GM23338 (cell line): ENCODE results near the gene LPAR1. TPM values are rescaled to one million over a fixed set of nuclear protein-coding genes. Genes with fewer than 3 reads are reported as not detected.

Experiments used
- ATAC-seq: fragments of 200-7000 bp; cut with Tn5 transposase; 3 replicates; pipeline ENCODE4 v1.9.1; 2020
- DNase-seq: peaks from one replicate; pipeline ENCODE4 v3.0.0-alpha.2; 2015; ENCODE audit warnings: low spot score
- H2AFZ ChIP-seq: fragments of 200-600 bp; sonication (generic); 2 replicates; pipeline ENCODE4 v1.8.0; 2016; ENCODE audit warnings: antibody characterized with exemption, mild to moderate bottlenecking, moderate library complexity
- H3F3A ChIP-seq: fragments of 200-600 bp; sonication (generic); replicated peaks from 2 replicates; pipeline ENCODE4 v1.8.0; 2017; ENCODE audit warnings: antibody characterized with exemption, mixed run types, low read depth
- H3K27ac ChIP-seq: fragments of 200-600 bp; sonication (generic); 2 replicates; pipeline ENCODE4 v1.6.1; 2016; ENCODE audit warnings: low read depth
- H3K27me3 ChIP-seq: fragments of 200-600 bp; sonication (generic); 2 replicates; pipeline ENCODE4 v1.8.0; 2016; ENCODE audit warnings: mild to moderate bottlenecking, mixed run types, moderate library complexity; ENCODE audit not compliant: insufficient read depth
- H3K36me3 ChIP-seq: fragments of 200-600 bp; sonication (generic); 2 replicates; pipeline ENCODE4 v1.8.0; 2016; ENCODE audit warnings: mild to moderate bottlenecking; ENCODE audit not compliant: insufficient read depth
- H3K4me1 ChIP-seq: fragments of 200-600 bp; sonication (generic); 2 replicates; pipeline ENCODE4 v1.8.0; 2016; ENCODE audit warnings: mild to moderate bottlenecking, moderate library complexity; ENCODE audit not compliant: insufficient read depth
- H3K4me2 ChIP-seq: fragments of 200-600 bp; sonication (generic); 2 replicates; pipeline ENCODE4 v1.7.1; 2017; ENCODE audit warnings: mixed run types
- H3K4me3 ChIP-seq: fragments of 200-600 bp; sonication (generic); 2 replicates; pipeline ENCODE4 v1.6.1; 2016; ENCODE audit warnings: mixed run types
- H3K79me2 ChIP-seq: fragments of 200-600 bp; sonication (generic); replicated peaks from 2 replicates; pipeline ENCODE4 v1.8.0; 2017; ENCODE audit warnings: mild to moderate bottlenecking; ENCODE audit not compliant: insufficient read depth
- H3K9me2 ChIP-seq: fragments of 200-600 bp; sonication (generic); 2 replicates; pipeline ENCODE4 v1.8.0; 2017; ENCODE audit not compliant: insufficient read depth
- H4K20me1 ChIP-seq: fragments of 200-600 bp; sonication (generic); replicated peaks from 2 replicates; pipeline ENCODE4 v1.8.0; 2017; ENCODE audit warnings: mild to moderate bottlenecking; ENCODE audit not compliant: insufficient read depth
- H3K27ac Mint-ChIP-seq: 2 replicates; pipeline ENCODE4 v1.8.0; 2020; ENCODE audit warnings: inconsistent platforms, mild to moderate bottlenecking, moderate library complexity, mixed read lengths
- H3K27me3 Mint-ChIP-seq: 3 replicates; pipeline ENCODE4 v1.8.0; 2022; ENCODE audit warnings: low read depth, mild to moderate bottlenecking, moderate library complexity, mixed read lengths, inconsistent platforms; ENCODE audit not compliant: insufficient read depth, poor library complexity
- H3K36me3 Mint-ChIP-seq: 3 replicates; pipeline ENCODE4 v1.8.0; 2021; ENCODE audit warnings: low read depth, mild to moderate bottlenecking, inconsistent platforms, moderate library complexity, mixed read lengths
- H3K4me1 Mint-ChIP-seq: 3 replicates; pipeline ENCODE4 v1.8.0; 2020; ENCODE audit warnings: mild to moderate bottlenecking, inconsistent platforms, mixed read lengths
- H3K4me3 Mint-ChIP-seq: 3 replicates; pipeline ENCODE4 v1.8.0; 2021; ENCODE audit warnings: moderate library complexity, mild to moderate bottlenecking, inconsistent platforms, mixed read lengths
- H3K9me3 Mint-ChIP-seq: 3 replicates; pipeline ENCODE4 v1.8.0; 2020; ENCODE audit warnings: moderate library complexity, mild to moderate bottlenecking, inconsistent platforms, mixed read lengths
- CREB1 ChIP-seq: fragments of 250-450 bp; sonication (Bioruptor Pico); IDR thresholded peaks from 2 replicates; pipeline ENCODE4 v1.5.0; 2020; ENCODE audit warnings: low read depth, mild to moderate bottlenecking, moderate library complexity
- EZH2 ChIP-seq: fragments of 200-600 bp; sonication (generic); IDR thresholded peaks from one replicate; pipeline ENCODE4 v1.8.0; 2017; ENCODE audit warnings: antibody characterized with exemption, mild to moderate bottlenecking, low read depth; ENCODE audit not compliant: unreplicated experiment
- JUNB ChIP-seq: IDR thresholded peaks from one replicate; pipeline ENCODE4 v1.6.1; 2016; ENCODE audit warnings: antibody characterized with exemption; ENCODE audit not compliant: unreplicated experiment
- POLR2AphosphoS5 ChIP-seq: IDR thresholded peaks from 2 replicates; pipeline ENCODE4 v1.6.1; 2016; ENCODE audit warnings: antibody characterized with exemption, low read depth
- STAT1 ChIP-seq: IDR thresholded peaks from one replicate; pipeline ENCODE4 v1.6.1; 2016; ENCODE audit warnings: antibody characterized with exemption; ENCODE audit not compliant: unreplicated experiment
- ZNF114 ChIP-seq: fragments of 250-450 bp; sonication (Bioruptor Pico); IDR thresholded peaks from 2 replicates; pipeline ENCODE4 v1.5.0; 2020; ENCODE audit warnings: mild to moderate bottlenecking, moderate library complexity
- ZNF331 ChIP-seq: fragments of 250-450 bp; sonication (Bioruptor Pico); IDR thresholded peaks from 2 replicates; pipeline ENCODE4 v1.5.0; 2020; ENCODE audit warnings: low read depth, mild to moderate bottlenecking, moderate library complexity
- polyA plus RNA-seq: library from polyadenylated mRNA; unstranded; fragments of >200 nt; fragmentation: Nextera tagmentation; extraction: Ambion mirVana; gene quantifications from 2 replicates; pipeline ENCODE4 v1.2.1, GENCODE V29; 2016
- total RNA-seq: library from RNA; depleted of rRNA; stranded (reverse); fragments of >200 nt; shearing (Covaris generic); gene quantifications from 2 replicates; pipeline ENCODE4 v1.2.3, GENCODE V29; 2014
- TF ChIP-seq, protein P1 (sequence below): IDR thresholded peaks from one replicate; pipeline ENCODE4 v1.6.1; 2018; ENCODE audit warnings: antibody characterized with exemption; ENCODE audit not compliant: unreplicated experiment
- TF ChIP-seq, protein P2 (sequence below): IDR thresholded peaks from 2 replicates; pipeline ENCODE4 v1.6.1; 2016; ENCODE audit warnings: antibody characterized with exemption
- TF ChIP-seq, protein P3 (sequence below), 2 experiments: fragments of 200-600 bp in 1 of 2; sonication (generic) in 1 of 2; conservative IDR thresholded peaks; 2 replicates each; pipeline versions ENCODE4 v1.5.1 to v1.6.1; 2016 to 2017; ENCODE audit warnings: antibody characterized with exemption in 2 of 2, low read depth in 2 of 2, mild to moderate bottlenecking in 2 of 2, moderate library complexity in 1 of 2

Gene LPAR1
- total and polyA plus RNA-seq, 2 experiments from 2014 or later = 1.0 to 3.8 TPM

DNA sequence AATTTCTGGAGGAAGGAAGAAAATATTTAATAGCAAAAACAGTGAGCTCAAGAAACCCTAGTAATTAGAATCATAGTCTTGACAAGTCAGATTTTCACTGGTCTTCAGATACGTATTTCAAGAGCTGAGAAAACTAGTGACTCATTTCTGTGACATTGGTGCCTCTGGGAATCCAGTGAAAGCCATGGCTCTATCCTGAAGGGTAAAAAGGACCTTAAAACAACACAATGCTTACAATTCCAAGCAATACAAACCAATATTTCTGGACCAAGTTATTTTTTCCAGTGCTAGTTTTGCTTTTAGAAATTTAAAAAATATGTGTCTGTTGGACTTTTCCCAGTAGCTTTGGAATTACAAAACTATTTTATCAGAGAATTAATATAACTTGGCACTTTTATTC, 140.3 kb downstream of the LPAR1 start (continued):
- TF ChIP-seq, protein P1, sequence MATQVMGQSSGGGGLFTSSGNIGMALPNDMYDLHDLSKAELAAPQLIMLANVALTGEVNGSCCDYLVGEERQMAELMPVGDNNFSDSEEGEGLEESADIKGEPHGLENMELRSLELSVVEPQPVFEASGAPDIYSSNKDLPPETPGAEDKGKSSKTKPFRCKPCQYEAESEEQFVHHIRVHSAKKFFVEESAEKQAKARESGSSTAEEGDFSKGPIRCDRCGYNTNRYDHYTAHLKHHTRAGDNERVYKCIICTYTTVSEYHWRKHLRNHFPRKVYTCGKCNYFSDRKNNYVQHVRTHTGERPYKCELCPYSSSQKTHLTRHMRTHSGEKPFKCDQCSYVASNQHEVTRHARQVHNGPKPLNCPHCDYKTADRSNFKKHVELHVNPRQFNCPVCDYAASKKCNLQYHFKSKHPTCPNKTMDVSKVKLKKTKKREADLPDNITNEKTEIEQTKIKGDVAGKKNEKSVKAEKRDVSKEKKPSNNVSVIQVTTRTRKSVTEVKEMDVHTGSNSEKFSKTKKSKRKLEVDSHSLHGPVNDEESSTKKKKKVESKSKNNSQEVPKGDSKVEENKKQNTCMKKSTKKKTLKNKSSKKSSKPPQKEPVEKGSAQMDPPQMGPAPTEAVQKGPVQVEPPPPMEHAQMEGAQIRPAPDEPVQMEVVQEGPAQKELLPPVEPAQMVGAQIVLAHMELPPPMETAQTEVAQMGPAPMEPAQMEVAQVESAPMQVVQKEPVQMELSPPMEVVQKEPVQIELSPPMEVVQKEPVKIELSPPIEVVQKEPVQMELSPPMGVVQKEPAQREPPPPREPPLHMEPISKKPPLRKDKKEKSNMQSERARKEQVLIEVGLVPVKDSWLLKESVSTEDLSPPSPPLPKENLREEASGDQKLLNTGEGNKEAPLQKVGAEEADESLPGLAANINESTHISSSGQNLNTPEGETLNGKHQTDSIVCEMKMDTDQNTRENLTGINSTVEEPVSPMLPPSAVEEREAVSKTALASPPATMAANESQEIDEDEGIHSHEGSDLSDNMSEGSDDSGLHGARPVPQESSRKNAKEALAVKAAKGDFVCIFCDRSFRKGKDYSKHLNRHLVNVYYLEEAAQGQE = no peak
- TF ChIP-seq JUNB (no peak), STAT1 (no peak), ZNF114 (CRISPR knock-in tag) (no peak), EZH2 (no peak), CREB1 (no peak), ZNF331 (no peak)
- TF ChIP-seq, protein P2, sequence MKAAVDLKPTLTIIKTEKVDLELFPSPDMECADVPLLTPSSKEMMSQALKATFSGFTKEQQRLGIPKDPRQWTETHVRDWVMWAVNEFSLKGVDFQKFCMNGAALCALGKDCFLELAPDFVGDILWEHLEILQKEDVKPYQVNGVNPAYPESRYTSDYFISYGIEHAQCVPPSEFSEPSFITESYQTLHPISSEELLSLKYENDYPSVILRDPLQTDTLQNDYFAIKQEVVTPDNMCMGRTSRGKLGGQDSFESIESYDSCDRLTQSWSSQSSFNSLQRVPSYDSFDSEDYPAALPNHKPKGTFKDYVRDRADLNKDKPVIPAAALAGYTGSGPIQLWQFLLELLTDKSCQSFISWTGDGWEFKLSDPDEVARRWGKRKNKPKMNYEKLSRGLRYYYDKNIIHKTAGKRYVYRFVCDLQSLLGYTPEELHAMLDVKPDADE = no peak

DNA sequence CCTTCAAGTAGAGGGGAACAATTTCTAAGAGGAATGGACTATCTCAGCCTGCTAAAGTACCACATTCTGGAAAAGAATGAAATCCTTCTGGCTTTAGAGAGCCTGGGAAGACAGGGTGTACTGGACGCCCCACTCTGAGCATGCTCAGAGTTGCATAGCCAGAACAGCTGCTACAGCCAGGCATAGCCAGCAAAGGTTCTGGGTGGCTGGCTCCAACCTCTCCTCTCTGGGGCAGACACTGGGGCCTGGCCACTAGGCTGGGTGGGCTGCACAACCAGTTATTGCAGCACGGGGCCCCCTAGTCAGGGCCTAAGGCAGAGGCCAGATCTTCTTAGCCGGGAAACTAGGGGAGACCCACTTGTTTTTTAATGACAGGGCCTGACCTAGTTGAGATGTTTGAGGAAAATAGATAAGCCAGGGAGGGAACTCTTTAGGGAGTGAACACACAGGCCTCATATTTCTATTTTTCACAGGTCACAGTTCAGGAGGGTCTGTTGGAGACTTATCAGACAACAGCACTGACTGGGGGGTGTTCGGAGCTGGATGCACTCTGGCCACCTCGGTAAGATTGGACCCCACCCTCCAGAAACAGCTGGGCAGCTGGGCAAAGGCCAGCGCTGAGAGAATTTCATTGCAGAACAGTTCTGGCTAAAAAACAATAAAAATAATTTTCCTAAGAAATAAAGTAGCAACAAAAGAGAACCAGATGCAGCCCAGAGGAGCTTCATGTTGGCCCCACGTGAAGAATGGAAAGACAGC, 142.9 kb downstream of the LPAR1 start:
- no peak overlapping the region for H2AFZ ChIP-seq
- ATAC-seq (no peak), DNase-seq (no peak)
- no peaks in the 10 kb centered on the region; the same call in 2 of the 3 replicates for H3K4me1 Mint-ChIP-seq
- no peaks in the 10 kb centered on the region for H3K4me1 ChIP-seq
- H3K4me3 ChIP-seq = no peak overlapping the region
- H3K9me3 Mint-ChIP-seq = peaks cover 11% of the 10 kb centered on the region
- no peaks in the 10 kb centered on the region for H3K36me3 ChIP-seq
- H3F3A ChIP-seq = no peaks in the 10 kb centered on the region
- H3K27ac ChIP-seq = no peak overlapping the region
- H3K79me2 ChIP-seq = no peaks in the 10 kb centered on the region
- no peak overlapping the region for H3K27ac Mint-ChIP-seq
- no peak overlapping the region for H3K4me3 Mint-ChIP-seq
- no peaks in the 10 kb centered on the region for H3K9me2 ChIP-seq
- no peak overlapping the region for H3K4me2 ChIP-seq
- no peaks in the 10 kb centered on the region for H3K27me3 ChIP-seq
- H3K27me3 Mint-ChIP-seq = peaks cover 3% of the 10 kb centered on the region
- TF ChIP-seq, protein P2 = no peak
- TF ChIP-seq POLR2AphosphoS5 = no peak
- no peak for TF ChIP-seq JUNB
- TF ChIP-seq, protein P3, sequence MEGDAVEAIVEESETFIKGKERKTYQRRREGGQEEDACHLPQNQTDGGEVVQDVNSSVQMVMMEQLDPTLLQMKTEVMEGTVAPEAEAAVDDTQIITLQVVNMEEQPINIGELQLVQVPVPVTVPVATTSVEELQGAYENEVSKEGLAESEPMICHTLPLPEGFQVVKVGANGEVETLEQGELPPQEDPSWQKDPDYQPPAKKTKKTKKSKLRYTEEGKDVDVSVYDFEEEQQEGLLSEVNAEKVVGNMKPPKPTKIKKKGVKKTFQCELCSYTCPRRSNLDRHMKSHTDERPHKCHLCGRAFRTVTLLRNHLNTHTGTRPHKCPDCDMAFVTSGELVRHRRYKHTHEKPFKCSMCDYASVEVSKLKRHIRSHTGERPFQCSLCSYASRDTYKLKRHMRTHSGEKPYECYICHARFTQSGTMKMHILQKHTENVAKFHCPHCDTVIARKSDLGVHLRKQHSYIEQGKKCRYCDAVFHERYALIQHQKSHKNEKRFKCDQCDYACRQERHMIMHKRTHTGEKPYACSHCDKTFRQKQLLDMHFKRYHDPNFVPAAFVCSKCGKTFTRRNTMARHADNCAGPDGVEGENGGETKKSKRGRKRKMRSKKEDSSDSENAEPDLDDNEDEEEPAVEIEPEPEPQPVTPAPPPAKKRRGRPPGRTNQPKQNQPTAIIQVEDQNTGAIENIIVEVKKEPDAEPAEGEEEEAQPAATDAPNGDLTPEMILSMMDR (conservative IDR thresholded peaks at IDR 0.05; ENCODE audit: low read depth in 2 of 2) = no peak
- no peak for TF ChIP-seq ZNF114 (CRISPR knock-in tag)
- TF ChIP-seq EZH2 = no peak
- H3K36me3 Mint-ChIP-seq = peaks cover 11% of the 10 kb centered on the region
- H4K20me1 ChIP-seq = no peaks in the 10 kb centered on the region
